GM18907 (cell line): Measurements from ENCODE around the gene ATCAY.
"Not testable (repeated sequence)": the region's sequence is repeated elsewhere in the genome, so short reads cannot be mapped to it uniquely, and the experiment has no call there.

Experiments used
- ATAC-seq: cut with Tn5 transposase; IDR thresholded peaks from one replicate; pipeline ENCODE4 v1.9.1; 2021; ENCODE audit warnings: mild to moderate bottlenecking, moderate library complexity; ENCODE audit not compliant: unreplicated experiment

ATCAY gene

GRCh38 chr19:3967983-3968382 lies 87.5 kb downstream of the ATCAY start:
- not testable (repeated sequence) for ATAC-seq

- no peak for ATAC-seq
Observed at GRCh38 chr19:3968556-3969434, 88.3 kb downstream of the ATCAY start.

DNA sequence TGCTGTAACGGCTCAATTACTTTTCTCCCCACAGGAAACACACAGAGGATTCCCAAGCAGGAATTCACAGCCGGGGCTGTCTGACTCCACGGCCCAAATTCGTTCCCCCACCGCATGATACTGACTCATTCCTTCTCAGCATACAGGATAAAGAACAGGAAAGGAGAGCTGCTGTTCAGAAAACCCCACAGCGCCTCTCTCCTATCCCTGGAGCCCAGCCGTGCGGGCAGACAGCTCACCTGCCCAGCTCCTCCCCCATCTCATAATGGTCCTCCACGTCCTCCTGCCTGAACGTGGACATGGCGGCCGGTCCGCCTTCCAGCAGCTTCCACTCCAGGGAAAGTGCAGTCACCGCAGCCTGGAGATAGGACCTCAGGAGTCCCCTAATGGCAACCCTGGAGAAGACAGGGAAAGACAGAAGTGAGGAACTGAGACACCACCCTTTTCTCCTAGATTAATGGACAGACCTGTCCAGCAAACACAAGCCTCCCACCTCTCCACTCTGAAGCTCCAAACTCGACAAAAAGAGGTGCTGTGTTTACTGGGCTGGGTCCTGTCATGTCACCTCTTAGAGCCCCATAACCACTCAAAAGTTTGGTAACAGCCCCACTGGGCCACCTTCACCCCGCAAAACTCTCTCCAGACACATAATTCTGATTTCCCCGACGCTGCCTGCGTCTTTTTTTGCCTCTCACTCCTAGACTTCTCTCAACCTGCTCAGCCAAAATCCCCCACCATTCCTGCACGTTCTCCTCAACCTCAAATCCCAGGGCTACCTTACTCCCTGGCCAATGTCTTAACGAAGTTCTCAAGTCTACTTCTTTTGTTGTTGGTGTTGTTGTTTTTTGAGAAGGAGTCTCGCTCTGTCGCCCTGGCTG lies 89.2 kb downstream of the ATCAY start:
- ATAC-seq = no peak

DNA sequence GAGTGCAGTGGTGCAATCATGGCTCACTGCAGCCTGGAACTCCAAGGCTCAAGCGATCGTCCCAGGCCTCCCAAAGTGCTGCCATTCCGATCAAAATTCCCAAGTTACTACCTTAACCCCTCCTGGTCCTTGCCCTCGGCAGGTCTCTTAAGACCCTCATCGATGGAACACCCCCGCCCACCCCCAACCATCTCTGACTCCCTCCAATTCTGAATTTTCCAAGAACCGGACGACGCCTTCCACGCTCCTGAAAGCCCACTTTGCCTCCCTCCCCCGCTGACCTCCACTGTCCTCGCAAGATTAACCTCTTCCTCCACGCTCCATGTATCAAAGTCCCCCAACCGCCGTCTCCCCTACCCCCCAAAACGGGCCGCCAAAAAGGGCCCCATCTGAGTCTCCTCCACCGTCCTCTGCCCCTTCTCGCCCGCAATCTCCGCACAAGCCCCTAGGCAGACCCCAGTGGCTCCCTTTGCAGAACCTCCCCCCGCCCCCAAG lies 89.9 kb downstream of the ATCAY start:
- ATAC-seq = no peak

DNA sequence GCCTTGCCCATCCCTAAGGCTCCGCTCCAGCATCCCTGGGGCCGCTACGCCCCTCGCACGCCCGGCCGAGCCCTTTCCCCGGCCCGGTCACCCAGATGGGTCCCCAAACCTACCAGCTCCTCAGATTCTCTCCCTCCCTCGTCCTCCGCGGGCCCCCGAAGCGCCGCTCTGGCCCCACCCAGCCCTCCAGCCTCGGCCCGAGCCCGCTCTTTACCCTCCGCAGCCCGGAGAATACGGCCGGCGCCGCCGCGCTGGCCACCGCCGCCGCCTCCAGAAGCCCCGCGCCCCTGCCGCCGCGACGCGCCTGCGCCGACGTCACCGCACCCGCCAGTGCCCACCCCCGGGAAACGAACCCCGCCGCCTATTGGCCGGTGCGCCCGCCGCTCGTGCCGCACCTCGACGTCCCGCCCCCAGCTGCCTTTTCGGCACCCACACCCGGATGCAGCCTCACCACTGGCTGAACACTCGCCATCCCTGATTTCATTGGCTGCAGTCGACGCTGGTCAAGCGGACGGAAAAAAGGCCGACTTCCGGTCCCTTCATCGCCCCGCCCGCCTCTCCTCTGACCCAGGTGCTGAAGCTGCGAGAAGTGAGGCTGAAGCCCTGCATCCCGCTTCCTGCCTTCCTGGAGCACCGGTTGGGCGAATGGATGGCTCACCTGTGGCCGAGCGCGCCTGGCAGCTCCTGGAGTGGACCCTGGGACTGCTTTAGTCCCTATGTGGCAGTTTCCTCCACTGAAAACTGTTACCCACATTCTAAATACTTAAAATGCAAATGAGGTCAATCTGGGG lies 90.5 kb downstream of the ATCAY start, which contains the start of gene DAPK3:
TSS of gene DAPK3 (minus strand) at position 292 of the 791 bp plus-strand sequence. CDS start 1,364 bp downstream, outside the sequence.
- ATAC-seq = peak; percentile 92

DNA sequence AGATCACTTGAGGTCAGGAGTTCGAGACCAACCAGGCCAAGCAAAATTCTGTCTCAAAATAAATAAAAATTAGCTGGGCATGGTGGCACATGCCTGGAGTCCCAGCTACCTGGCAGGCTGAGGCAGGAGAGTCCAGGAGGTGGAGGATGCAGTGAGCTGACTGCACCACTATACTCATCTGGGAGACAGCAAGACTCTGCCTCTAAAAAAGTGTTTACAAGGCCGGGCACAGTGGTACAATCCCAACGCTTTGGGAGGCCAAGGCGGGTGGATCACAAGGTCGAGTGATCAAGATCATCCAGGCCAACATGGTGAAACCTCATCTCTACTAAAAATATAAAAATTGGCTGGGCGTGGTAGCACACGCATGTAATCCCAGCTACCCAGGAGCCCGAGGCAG lies 94.7 kb downstream of the ATCAY start:
- no peak for ATAC-seq

- no peak for ATAC-seq
Observed at GRCh38 chr19:3975637-3976087, 95.2 kb downstream of the ATCAY start.

DNA sequence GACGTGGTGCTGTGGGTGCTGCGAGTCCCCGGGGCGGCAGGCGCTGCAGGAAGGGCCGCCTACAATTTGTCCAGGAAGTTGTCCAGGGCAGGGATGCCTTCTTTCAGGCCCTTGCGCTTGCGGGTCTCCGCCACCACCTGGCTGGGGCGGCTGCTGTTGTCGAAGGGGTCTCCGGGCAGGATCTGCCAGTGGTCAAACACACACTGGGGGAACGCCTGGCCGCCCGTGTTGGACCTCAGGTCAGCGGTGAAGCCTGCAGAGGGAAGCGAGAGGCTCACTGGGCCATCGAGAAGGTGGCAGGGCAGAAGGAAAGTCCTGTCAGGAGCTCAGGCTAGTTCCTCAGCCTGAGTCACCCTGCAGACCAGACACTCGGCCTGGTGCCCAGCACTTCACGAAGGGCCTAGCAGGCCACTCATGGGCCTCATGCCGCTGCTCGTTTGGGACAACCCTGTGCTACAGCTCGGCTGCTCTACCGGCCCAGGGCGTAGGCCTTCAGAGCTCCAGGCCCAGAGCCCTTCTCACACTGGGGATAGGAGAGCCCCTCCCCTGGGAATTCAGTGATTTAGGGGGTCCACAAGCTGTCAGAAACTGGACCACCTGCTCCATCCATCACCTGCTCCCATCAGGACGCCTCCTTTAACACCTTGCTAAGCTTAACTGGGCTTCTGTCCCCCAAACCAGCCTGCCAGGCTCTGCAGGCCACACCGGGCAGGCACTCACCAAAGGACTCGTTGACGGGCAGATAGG lies 96.2 kb downstream of the ATCAY start:
- ATAC-seq = no peak
